Natural killer cell treated with Interleukin-12 subunit alpha and Interleukin-12 subunit beta and Interleukin-15 and Interleukin-18, amount 100 ng/mL, for 72 hours (primary cell): ENCODE results near the gene REX1BD. TPM values are rescaled to one million over a fixed set of nuclear protein-coding genes. Genes with fewer than 3 reads are reported as not detected.
"Not testable (repeated sequence)": the region's sequence is repeated elsewhere in the genome, so short reads cannot be mapped to it uniquely, and the experiment has no call there.

ENCODE experiments used
- ATAC-seq, 2 donors: fragments of 150-1000 bp; cut with Tn5 transposase in 1 of 2; sonication (Bioruptor Pico), chemical (Tn5 transposase) in 1 of 2; 2 replicates each; pipeline ENCODE4 v1.10.0; 2021
- DNase-seq: peaks from one replicate; pipeline ENCODE4 v3.0.0; 2022; ENCODE audit warnings: low spot score
- H3K27ac Mint-ChIP-seq, 2 donors: 1 replicate in 1 of 2; 2 replicates in 1 of 2; pipeline ENCODE4 v1.8.0; 2022; ENCODE audit warnings: mixed read lengths in 2 of 2, mild to moderate bottlenecking in 1 of 2, moderate library complexity in 1 of 2
- H3K27me3 Mint-ChIP-seq, 2 donors: 1 replicate in 1 of 2; 2 replicates in 1 of 2; pipeline ENCODE4 v1.8.0; 2022; ENCODE audit warnings: mixed read lengths in 2 of 2
- H3K36me3 Mint-ChIP-seq: one replicate; pipeline ENCODE4 v1.8.0; 2022; ENCODE audit warnings: mixed read lengths
- H3K4me1 Mint-ChIP-seq, 2 donors: 1 replicate in 1 of 2; 2 replicates in 1 of 2; pipeline ENCODE4 v1.8.0; 2022; ENCODE audit warnings: low read depth in 2 of 2, mixed read lengths in 2 of 2, mild to moderate bottlenecking in 1 of 2
- H3K4me3 Mint-ChIP-seq: one replicate; pipeline ENCODE4 v1.8.0; 2022; ENCODE audit warnings: mixed read lengths
- H3K9me3 Mint-ChIP-seq: 2 replicates; pipeline ENCODE4 v1.8.0; 2022; ENCODE audit warnings: mixed read lengths
- total RNA-seq, 2 donors: library from RNA; stranded (reverse); gene quantifications; one replicate each; pipeline ENCODE4 v1.2.3, GENCODE V29; 2022

REX1BD gene
- 100 to 1,000 TPM in 1 of 2 donors, 10 to 100 TPM in 1; 81.5 to 104 TPM for total RNA-seq

DNA sequence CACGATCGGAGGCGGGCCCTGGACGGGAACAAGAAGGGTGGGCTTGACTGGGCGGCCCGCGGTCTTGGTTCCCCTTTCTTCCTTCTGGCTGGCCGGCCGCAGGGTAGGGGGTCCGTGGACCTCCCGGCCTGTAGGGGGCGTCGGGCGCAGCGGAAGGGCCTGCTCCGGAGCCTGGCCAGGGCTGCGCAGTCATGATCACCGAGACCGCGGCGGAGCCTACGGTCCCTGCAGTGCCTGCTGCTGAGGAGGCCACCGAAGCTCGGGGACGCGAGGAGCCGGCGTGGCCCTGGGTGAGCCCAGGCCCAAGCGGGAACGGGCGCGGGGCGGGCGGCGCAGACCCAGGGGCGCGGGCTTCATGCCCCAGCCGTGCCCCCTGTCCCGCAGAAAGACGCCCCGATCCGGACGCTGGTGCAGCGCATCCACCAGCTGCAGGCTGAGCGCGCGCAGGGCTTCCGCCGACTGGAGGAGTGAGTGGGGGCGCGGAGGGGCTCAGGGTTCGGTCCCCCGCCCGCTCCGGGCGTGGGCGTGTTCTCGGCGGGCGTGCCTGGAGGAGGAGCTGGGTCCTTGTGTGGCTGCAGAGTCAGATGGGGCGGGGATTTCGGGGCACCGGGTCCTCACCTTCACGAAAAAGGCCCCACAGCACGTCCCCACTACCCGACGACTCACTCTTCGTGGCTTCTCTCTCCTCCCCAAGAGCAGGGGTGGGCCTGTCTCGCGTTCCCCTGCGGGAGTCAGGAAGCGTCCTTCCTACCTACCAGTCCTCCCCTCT is at the start of gene REX1BD:
Gene REX1BD, plus strand, starts transcription at position 188 of the 769 bp plus-strand sequence. Its CDS starts 4 bp downstream, at position 192.
- H3K36me3 Mint-ChIP-seq = no peaks in the 10 kb centered on the region

GRCh38 chr19:18539372-18539771 is 49.2 kb upstream of the REX1BD start:
- H3K9me3 Mint-ChIP-seq = no peaks in the 10 kb centered on the region
- no peaks in the 10 kb centered on the region for H3K36me3 Mint-ChIP-seq
- DNase-seq (peak; percentile 51), ATAC-seq (no peak)
- H3K4me3 Mint-ChIP-seq = no peak overlapping the region
- no peak overlapping the region for H3K27ac Mint-ChIP-seq
- H3K27me3 Mint-ChIP-seq = no peaks in the 10 kb centered on the region
- H3K4me1 Mint-ChIP-seq = peaks cover 22 to 24% of the 10 kb centered on the region in 2 donors

More for the DNA sequence above, at the start of gene REX1BD:
- Mint-ChIP-seq H3K27me3 (no peaks in the 10 kb centered on the region), H3K9me3 (no peaks in the 10 kb centered on the region), H3K27ac (peak within 1 kb of the TSS; percentile 94 to 96), H3K4me3 (peak within 1 kb of the TSS; percentile 96), H3K4me1 (peaks cover 25 to 31% of the 10 kb centered on the region in 2 donors)
- DNase-seq (peak; percentile 90), ATAC-seq (peak; percentile 91 to 93)

GRCh38 chr19:18540200-18540599 is 48.4 kb upstream of the REX1BD start:
- H3K4me3 Mint-ChIP-seq, H3K36me3 Mint-ChIP-seq, H3K9me3 Mint-ChIP-seq, ATAC-seq, H3K27me3 Mint-ChIP-seq: not testable (repeated sequence)
- H3K27ac Mint-ChIP-seq = peak overlapping the region in 1 of 2 donors; percentile 35
- peaks cover 24 to 26% of the 10 kb centered on the region in 2 donors for H3K4me1 Mint-ChIP-seq
- DNase-seq = peak; percentile 16

DNA sequence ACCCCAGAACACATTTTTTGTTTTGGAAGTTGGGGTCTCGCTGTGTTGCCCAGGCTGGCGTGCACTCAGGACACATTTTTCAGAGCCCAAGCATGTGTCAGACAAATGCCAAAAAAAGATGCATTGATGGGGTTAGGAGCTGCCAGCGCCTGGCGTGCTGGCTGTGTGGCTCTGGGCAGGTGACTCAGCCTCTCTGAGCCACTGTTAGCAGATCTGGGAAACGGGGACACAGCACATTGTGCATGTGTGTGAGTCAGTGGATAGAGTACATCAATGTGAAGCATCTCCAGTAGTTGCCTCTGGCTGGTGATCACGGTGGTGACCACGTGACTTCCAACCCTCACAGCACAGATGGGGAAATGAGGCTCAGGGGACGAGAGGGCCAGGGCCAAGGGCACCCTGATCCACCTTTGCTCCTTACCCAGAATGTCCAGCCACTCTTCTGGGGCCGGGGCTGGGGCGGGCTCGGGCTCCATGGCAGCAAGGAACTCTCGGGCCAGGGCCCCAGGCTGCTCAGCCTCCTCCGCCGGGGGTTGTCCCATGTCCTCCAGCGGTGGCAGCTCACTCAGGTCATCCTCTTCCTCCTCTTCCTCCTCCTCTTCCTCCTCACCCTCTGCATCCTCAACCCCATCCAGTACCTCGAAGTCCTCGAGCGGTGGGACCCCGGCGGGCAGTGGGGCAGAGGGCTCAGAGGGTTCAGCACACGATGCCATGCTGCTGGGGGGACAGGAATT is 47.2 kb upstream of the REX1BD start:
- Mint-ChIP-seq H3K4me1 (peaks cover 24 to 26% of the 10 kb centered on the region in 2 donors), H3K4me3 (peak overlapping the region; percentile 30), H3K36me3 (no peaks in the 10 kb centered on the region), H3K9me3 (no peaks in the 10 kb centered on the region), H3K27ac (peak overlapping the region in 1 of 2 donors; percentile 89), H3K27me3 (no peaks in the 10 kb centered on the region)
- ATAC-seq (no peak), DNase-seq (peak; percentile 40)

DNA sequence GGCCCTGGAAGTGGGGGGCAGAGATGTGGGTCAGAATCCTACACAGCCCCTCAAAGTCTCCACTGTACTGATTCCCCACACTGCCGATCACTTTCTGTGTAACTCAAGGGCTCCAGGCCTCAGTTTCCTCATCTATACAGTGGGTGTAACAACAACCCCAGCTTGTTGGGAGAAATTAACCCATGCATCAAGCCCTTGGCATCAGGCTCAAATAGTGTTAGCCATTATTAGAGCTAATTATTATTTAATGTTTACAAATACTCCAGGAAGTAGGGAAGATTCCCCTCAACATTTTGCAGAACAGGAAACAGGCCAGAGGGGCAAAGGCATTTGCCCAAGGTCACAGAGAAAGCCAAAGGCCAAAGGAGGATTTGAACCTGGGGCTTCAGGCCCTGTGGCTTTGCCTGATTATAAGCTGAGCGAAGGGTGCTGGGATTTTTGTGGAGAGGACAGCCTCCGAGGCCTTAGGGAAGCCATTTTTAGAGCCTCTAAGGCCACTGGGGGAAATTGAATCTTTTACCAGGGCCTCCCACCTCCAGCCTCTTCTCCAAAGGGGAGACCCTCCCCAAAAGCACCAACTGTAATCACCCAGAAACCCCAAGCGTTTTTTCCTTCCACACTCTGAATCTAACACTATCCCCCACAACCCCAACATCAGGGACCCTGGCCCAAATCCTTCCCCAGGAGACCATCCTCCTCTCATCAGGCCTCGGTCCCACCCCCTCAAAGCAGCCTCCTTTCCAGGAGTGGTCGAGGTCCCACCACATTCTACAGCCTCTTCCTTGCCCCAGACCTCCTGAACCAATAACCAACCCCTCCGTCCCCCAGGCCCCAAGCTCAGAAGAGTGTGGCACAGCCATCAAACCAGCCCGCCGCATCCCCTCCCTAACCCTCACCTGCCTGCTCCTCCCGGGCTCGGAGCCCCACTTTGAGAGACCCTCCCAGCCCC is 46.3 kb upstream of the REX1BD start:
- Mint-ChIP-seq H3K27me3 (no peaks in the 10 kb centered on the region), H3K27ac (peak overlapping the region; percentile 80 to 89), H3K4me3 (peak overlapping the region; percentile 92), H3K4me1 (peaks cover 24 to 26% of the 10 kb centered on the region in 2 donors), H3K36me3 (no peaks in the 10 kb centered on the region), H3K9me3 (no peaks in the 10 kb centered on the region)
- DNase-seq = peak; percentile 54
- no peak for ATAC-seq

DNA sequence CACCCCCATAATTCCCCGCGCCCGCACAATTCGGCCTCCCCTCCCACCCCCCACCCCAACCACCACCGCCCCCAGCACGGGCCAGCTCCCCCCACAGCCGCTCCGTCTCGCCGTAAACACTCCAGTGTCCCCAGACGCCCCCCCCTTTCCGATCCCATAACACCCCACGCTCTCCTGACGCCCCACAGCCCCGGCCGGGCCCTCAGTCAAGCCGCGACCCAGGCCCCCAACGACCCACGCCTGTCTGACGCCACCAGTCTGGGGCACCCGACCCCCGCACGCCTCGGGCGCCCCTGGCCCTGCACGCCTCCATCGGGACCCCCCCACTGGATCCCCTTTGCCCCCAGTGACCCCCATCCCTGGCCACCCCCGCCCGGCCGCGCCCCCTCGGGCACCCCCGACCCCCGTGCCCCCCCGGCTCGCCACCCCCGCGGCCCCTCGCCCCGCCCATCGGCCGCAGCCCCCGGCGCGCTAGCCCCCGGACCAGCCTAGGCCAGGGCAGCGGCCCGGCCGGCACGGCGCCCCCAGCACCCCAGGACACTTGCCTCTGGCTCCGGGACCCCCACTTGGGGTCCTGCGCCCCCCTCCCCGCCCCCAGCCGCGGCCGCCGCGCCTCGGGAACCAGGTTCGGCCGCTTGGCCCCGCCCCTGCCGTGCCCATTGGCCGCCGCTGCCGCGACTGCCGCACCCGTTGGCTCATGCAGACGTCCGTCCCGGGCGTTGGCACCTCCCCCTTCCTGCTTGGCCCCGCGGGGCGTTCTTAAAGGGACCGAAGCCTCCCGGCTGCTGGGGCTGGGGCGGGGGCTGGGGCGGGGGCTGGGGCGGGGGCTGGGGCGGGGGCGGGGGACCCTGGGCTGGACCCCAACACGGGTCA is 45.4 kb upstream of the REX1BD start, which contains the start of gene FKBP8:
Gene FKBP8, minus strand, starts transcription at position 633 of the 873 bp plus-strand sequence. CDS start 1,603 bp downstream, outside the sequence.
- peak; percentile 98 to 99 for ATAC-seq
- Mint-ChIP-seq H3K27me3 (no peaks in the 10 kb centered on the region), H3K27ac (peak within 1 kb of the TSS; percentile 85 to 93), H3K4me1 (peaks cover 24 to 26% of the 10 kb centered on the region in 2 donors), H3K4me3 (peak within 1 kb of the TSS; percentile 92), H3K9me3 (no peaks in the 10 kb centered on the region), H3K36me3 (no peaks in the 10 kb centered on the region)
- DNase-seq = peak; percentile 94

- no peaks in the 10 kb centered on the region for H3K27me3 Mint-ChIP-seq
- ATAC-seq = peak; percentile 79 to 85
- DNase-seq = peak; percentile 82
- no peaks in the 10 kb centered on the region for H3K9me3 Mint-ChIP-seq
- H3K36me3 Mint-ChIP-seq = no peaks in the 10 kb centered on the region
- peaks cover 24 to 26% of the 10 kb centered on the region in 2 donors for H3K4me1 Mint-ChIP-seq
- peak overlapping the region; percentile 85 to 93 for H3K27ac Mint-ChIP-seq
- peak overlapping the region; percentile 92 for H3K4me3 Mint-ChIP-seq
These were observed 44.7 kb upstream of the REX1BD start for GRCh38 chr19:18543814-18544475.

GRCh38 chr19:18551631-18552030 is 37.0 kb upstream of the REX1BD start:
- Mint-ChIP-seq H3K4me1 (no peaks in the 10 kb centered on the region), H3K27me3 (no peaks in the 10 kb centered on the region), H3K4me3 (no peak overlapping the region), H3K27ac (no peak overlapping the region), H3K9me3 (no peaks in the 10 kb centered on the region), H3K36me3 (no peaks in the 10 kb centered on the region)
- no peak for ATAC-seq
- DNase-seq = no peak

DNA sequence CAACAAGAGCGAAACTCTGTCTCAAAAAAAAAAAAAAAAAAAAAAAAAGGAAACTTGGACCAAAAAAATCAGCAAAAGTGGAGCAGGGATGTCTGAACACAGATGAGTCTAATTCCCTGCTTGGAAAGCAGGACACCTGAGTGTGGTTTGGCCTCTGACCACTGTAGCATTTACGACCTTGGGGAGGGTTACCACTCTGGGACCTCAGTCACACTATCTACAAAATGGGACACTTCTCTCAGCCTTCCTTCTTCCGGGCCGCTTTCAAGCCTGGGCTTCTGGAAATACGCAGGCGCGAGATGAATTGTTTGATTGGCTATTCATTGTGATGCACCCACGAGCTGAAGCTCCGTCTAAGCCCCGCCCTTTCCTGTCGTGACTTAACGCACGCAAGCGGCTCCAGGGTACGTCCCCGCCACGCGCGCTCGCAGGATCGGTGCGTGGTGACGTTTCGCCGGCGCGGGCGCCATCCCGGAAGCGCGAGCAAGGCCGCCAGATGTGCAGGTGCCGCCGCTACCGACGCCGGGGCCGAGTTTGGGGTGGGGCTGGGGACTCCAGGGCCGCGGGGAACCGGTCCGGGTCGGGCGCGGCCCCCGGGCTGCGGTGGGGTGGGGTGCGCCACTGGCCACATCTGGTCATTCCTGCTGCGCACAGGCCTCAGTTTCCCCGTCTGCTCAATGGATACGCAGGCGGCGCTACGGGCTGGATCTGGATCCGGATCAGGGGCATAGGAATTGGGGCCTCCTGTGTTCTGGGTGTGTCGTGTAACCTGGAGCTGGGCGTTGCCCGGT is 31.0 kb upstream of the REX1BD start, which contains the start of gene KXD1:
Gene KXD1, plus strand, starts transcription at position 460 of the 791 bp plus-strand sequence. CDS start 4,187 bp downstream, outside the sequence.
- DNase-seq (peak; percentile 99), ATAC-seq (peak; percentile 100)
- H3K27me3 Mint-ChIP-seq = no peaks in the 10 kb centered on the region
- H3K27ac Mint-ChIP-seq = peak within 1 kb of the TSS; percentile 81 to 97
- no peaks in the 10 kb centered on the region for H3K9me3 Mint-ChIP-seq
- H3K36me3 Mint-ChIP-seq = no peaks in the 10 kb centered on the region
- H3K4me3 Mint-ChIP-seq = peak within 1 kb of the TSS; percentile 87
- H3K4me1 Mint-ChIP-seq = peaks cover 11 to 14% of the 10 kb centered on the region in 2 donors

- H3K27ac Mint-ChIP-seq = peak overlapping the region; percentile 81 to 97
- H3K4me1 Mint-ChIP-seq = peaks cover 11 to 14% of the 10 kb centered on the region in 2 donors
- DNase-seq = no peak
- no peaks in the 10 kb centered on the region for H3K27me3 Mint-ChIP-seq
- H3K36me3 Mint-ChIP-seq = no peaks in the 10 kb centered on the region
- H3K9me3 Mint-ChIP-seq = no peaks in the 10 kb centered on the region
- H3K4me3 Mint-ChIP-seq = peak overlapping the region; percentile 87
- ATAC-seq = no peak
These were observed 30.4 kb upstream of the REX1BD start for GRCh38 chr19:18558202-18558555.

DNA sequence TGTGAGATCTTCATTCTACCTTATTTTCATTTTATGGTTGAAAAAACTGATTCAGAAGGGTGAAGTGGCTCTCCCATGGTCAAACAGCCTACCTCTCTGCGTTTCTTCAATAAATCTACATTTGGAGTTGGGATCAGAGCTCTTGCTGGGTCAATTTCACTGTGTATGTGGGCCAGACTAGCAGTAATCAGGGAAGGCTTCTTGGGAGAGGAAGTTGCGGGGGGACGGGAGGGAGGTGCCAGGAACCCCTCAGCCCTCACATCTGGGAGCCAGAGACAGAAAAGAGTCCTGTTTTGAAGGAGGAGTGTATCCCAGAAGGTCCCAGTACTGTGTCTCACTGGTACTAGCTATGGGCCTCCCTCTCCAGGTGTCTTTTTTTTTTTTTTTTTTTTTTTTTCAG is 30.0 kb upstream of the REX1BD start:
- Mint-ChIP-seq H3K4me3 (peak overlapping the region; percentile 87), H3K4me1 (peaks cover 11 to 14% of the 10 kb centered on the region in 2 donors), H3K9me3 (no peaks in the 10 kb centered on the region), H3K27me3 (no peaks in the 10 kb centered on the region), H3K36me3 (no peaks in the 10 kb centered on the region), H3K27ac (peak overlapping the region; percentile 81 to 97)
- ATAC-seq (no peak), DNase-seq (peak; percentile 44)
